Naive B cell (primary cell): Measurements from ENCODE around the gene CHMP5. TPM values are rescaled to one million over a fixed set of nuclear protein-coding genes. Genes with fewer than 3 reads are reported as not detected.

Experiments
- ATAC-seq, 2 donors: fragments of 150-1000 bp; cut with Tn5 transposase; 2 replicates each; pipeline ENCODE4 v1.10.0; 2021; ENCODE audit warnings: low read depth in 2 of 2, mild to moderate bottlenecking in 2 of 2, moderate library complexity in 2 of 2
- DNase-seq: peaks from one replicate; pipeline ENCODE4 v3.0.0; 2022
- H3K27ac Mint-ChIP-seq, 6 donors: one replicate each; pipeline ENCODE4 v1.8.0; 2020 to 2022; ENCODE audit warnings: mild to moderate bottlenecking in 6 of 6, mixed read lengths in 6 of 6, moderate library complexity in 5 of 6, inconsistent platforms in 2 of 6
- H3K27me3 Mint-ChIP-seq, 3 donors: one replicate each; pipeline ENCODE4 v1.8.0; 2021 to 2022; ENCODE audit warnings: mixed read lengths in 3 of 3, mild to moderate bottlenecking in 1 of 3
- H3K36me3 Mint-ChIP-seq, 2 donors: one replicate each; pipeline ENCODE4 v1.8.0; 2020 to 2022; ENCODE audit warnings: mixed read lengths in 2 of 2, inconsistent platforms in 1 of 2, mild to moderate bottlenecking in 1 of 2
- H3K4me1 Mint-ChIP-seq, 3 donors: one replicate each; pipeline ENCODE4 v1.8.0; 2020 to 2022; ENCODE audit warnings: mixed read lengths in 3 of 3, inconsistent platforms in 1 of 3, mild to moderate bottlenecking in 1 of 3, moderate library complexity in 1 of 3
- H3K4me3 Mint-ChIP-seq, 8 donors: one replicate each; pipeline ENCODE4 v1.8.0; 2020 to 2022; ENCODE audit warnings: mild to moderate bottlenecking in 8 of 8, mixed read lengths in 8 of 8, moderate library complexity in 8 of 8, inconsistent platforms in 2 of 8
- H3K9me3 Mint-ChIP-seq, 7 donors: one replicate each; pipeline ENCODE4 v1.8.0; 2020 to 2022; ENCODE audit warnings: mixed read lengths in 7 of 7, mild to moderate bottlenecking in 5 of 7, inconsistent platforms in 2 of 7, moderate library complexity in 1 of 7
- polyA plus RNA-seq, 6 donors: library from polyadenylated mRNA; unstranded; fragments of 300-500 nt; fragmentation: Illumina TruSeq; gene quantifications; one replicate each; pipeline ENCODE4 v1.2.3, GENCODE V29; 2021; ENCODE audit warnings: low read depth in 6 of 6

CHMP5 gene
- polyA plus RNA-seq, 6 donors from 2014 or later, result 41.6 to 76.4 (median 54.2) TPM

DNA sequence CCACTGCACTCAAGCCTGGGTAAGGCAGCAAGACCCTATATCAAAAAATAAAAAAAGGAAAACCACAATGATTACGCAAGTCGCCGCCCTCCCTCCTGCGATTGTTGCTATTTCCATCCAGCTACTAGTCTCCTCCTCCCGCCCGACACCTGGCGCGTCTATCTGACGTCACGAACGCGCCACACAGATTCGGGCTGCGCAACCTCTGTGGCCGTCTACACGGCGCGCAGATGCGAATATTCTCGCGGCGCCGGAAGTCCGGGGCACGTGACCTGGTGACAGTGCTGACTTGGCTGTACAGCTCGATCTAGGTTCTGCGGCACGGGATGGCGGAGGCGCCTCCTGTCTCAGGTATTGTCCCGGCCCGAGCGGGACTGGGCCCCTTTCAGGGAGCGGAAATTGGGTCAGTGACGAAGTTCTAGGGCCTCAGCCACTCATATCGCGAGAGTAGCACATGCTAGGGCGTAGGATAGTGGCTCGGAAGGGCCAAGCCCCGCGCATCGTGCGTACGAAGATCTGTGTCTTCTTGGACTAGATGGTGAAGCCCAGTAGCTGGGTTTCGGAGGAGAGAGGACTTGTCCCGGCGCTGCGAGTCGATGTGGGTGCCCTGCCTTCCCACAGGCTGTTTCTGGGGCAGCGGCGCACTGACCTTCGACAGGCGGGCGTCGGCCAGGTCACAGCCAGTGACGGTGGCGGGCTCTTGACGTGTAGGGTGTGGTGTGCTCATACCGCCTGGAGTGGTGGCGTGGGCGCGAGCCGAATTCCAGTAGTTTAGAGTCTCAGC is 25.6 kb downstream of the CHMP5 start, which contains the start of gene NFX1:
NFX1 (plus strand) TSS at position 270 of the 784 bp plus-strand sequence; CDS start at position 327, 57 bp downstream.
- peaks cover 37 to 64% (median 44%) of the 10 kb centered on the region in 3 donors for H3K4me1 Mint-ChIP-seq
- H3K4me3 Mint-ChIP-seq, result peak within 1 kb of the TSS; percentile 92 to 99 (median 99)
- H3K27me3 Mint-ChIP-seq, result no peaks in the 10 kb centered on the region
- peaks cover 14 to 22% of the 10 kb centered on the region in 2 donors for H3K36me3 Mint-ChIP-seq
- ATAC-seq (peak; percentile 82 to 84), DNase-seq (peak; percentile 99)
- peaks cover 0 to 2% (median 0%) of the 10 kb centered on the region in 7 donors for H3K9me3 Mint-ChIP-seq
- H3K27ac Mint-ChIP-seq, result peak within 1 kb of the TSS; percentile 99 to 100 (median 100)

DNA sequence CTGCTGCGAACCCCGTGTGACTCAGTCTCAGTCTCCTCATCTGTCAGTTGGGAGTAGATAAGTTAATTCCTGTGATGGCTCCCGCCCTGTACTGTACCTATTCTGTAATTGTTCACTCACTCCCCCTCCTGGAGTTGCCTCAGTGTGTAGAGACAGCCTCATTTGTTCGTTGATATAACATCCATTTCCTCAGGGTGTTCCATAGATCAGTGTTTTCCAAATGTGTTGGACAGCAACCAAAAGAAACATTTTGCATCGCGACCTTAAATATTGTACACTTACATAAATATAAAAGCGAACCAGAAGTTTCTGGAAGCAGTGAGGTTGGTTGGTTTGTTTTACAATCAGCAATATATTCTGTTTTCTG is 26.2 kb downstream of the CHMP5 start:
- DNase-seq (no peak), ATAC-seq (no peak)
- Mint-ChIP-seq H3K27ac (peak overlapping the region; percentile 99 to 100 (median 100)), H3K27me3 (no peaks in the 10 kb centered on the region), H3K36me3 (peaks cover 14 to 26% of the 10 kb centered on the region in 2 donors), H3K4me1 (peaks cover 42 to 68% (median 49%) of the 10 kb centered on the region in 3 donors), H3K4me3 (peak overlapping the region; percentile 92 to 99 (median 99)), H3K9me3 (peaks cover 0 to 2% (median 0%) of the 10 kb centered on the region in 7 donors)

DNA sequence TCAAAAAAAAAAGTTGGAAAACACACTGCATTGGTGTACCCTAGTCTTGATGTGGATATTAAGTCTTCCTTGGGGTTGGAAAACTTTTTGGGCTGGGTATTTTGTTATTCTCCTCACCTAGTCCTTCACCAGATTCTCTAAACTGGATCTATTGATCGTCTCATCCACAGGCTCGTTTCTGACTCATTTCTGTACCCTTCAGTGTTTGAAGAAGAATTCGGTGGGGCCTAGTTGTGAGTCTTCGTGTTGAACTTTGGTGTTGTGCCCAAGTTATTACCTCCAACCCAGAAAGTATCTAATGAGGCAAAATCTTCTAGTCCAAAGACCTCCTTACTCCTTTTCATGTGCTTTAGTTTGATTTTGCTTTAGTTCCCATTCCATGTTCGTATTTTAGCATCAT is 27.1 kb downstream of the CHMP5 start:
- DNase-seq (no peak), ATAC-seq (no peak)
- Mint-ChIP-seq H3K4me1 (peaks cover 49 to 73% (median 58%) of the 10 kb centered on the region in 3 donors), H3K36me3 (peaks cover 14 to 35% of the 10 kb centered on the region in 2 donors), H3K9me3 (peaks cover 0 to 2% (median 0%) of the 10 kb centered on the region in 7 donors), H3K27me3 (no peaks in the 10 kb centered on the region), H3K4me3 (peak overlapping the region; percentile 66 to 99 (median 98)), H3K27ac (peak overlapping the region; percentile 58 to 100 (median 100))

DNA sequence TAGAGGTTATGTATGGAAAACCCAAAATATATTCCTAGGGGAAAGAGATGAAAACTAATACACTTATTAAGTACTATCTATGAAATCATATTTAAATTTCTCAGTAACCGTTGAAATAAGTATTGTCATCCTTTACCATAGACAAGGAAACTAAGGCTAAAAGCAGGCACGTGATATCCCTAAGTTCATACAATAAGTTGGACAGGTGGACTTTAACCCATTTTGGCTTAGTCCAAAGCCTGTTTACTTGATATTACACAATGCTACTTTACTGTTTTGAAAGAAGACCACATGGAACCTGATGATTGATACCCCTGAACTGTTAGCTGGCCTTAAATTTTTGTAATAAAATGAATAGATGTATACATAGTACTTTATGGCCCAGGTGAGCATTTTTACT is 28.9 kb downstream of the CHMP5 start:
- peaks cover 14 to 45% of the 10 kb centered on the region in 2 donors for H3K36me3 Mint-ChIP-seq
- H3K9me3 Mint-ChIP-seq, result peaks cover 0 to 2% (median 0%) of the 10 kb centered on the region in 7 donors
- peak overlapping the region in 4 of 6 donors; percentile 18 to 100 (median 57) for H3K27ac Mint-ChIP-seq
- DNase-seq, result no peak
- no peaks in the 10 kb centered on the region for H3K27me3 Mint-ChIP-seq
- no peak for ATAC-seq
- peaks cover 67 to 86% (median 77%) of the 10 kb centered on the region in 3 donors for H3K4me1 Mint-ChIP-seq
- H3K4me3 Mint-ChIP-seq, result peak overlapping the region in 1 of 8 donors; percentile 95

DNA sequence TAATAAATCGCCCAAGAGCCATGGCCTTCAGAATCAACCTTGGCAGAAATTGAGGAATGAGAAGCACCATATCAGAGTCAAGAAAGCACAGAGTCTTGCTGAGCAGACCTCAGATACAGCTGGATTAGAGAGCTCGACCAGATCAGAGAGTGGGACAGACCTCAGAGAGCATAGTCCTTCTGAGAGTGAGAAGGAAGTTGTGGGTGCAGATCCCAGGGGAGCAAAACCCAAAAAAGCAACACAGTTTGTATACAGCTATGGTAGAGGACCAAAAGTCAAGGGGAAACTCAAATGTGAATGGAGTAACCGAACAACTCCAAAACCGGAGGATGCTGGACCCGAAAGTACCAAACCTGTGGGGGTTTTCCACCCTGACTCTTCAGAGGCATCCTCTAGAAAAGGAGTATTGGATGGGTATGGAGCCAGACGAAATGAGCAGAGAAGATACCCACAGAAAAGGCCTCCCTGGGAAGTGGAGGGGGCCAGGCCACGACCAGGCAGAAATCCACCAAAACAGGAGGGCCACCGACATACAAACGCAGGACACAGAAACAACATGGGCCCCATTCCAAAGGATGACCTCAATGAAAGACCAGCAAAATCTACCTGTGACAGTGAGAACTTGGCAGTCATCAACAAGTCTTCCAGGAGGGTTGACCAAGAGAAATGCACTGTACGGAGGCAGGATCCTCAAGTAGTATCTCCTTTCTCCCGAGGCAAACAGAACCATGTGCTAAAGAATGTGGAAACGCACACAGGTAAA is 30.0 kb downstream of the CHMP5 start:
- ATAC-seq (no peak), DNase-seq (no peak)
- H3K27ac Mint-ChIP-seq, result peak overlapping the region; percentile 49 to 98 (median 86)
- peaks cover 19 to 45% of the 10 kb centered on the region in 2 donors for H3K36me3 Mint-ChIP-seq
- H3K9me3 Mint-ChIP-seq, result peaks cover 0 to 2% (median 0%) of the 10 kb centered on the region in 7 donors
- H3K27me3 Mint-ChIP-seq, result no peaks in the 10 kb centered on the region
- peaks cover 72 to 97% (median 85%) of the 10 kb centered on the region in 3 donors for H3K4me1 Mint-ChIP-seq
- H3K4me3 Mint-ChIP-seq, result peak overlapping the region; percentile 22 to 81 (median 58)

DNA sequence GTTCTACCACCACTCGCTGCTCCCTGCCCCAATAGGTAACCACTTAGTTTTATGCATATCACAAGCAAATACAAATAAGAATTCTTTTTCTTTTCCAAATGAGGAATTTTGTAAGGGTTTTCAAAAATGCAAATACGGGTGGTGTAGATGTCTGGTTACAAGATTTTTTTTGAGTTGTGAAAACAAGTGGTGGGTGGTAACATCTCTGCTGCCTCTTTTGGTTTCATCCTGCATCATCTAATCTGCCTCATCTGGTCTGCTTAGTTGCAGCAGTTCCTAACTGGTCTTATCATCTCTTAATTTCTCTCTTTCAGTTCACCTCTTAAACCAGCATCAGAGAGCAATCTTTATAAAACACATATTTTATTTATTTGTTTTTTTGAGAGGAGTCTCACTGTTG is 30.7 kb downstream of the CHMP5 start:
- H3K36me3 Mint-ChIP-seq, result peaks cover 19 to 45% of the 10 kb centered on the region in 2 donors
- no peak for DNase-seq
- H3K27me3 Mint-ChIP-seq, result no peaks in the 10 kb centered on the region
- ATAC-seq, result no peak
- H3K27ac Mint-ChIP-seq, result peak overlapping the region in 5 of 6 donors; percentile 83 to 98 (median 97)
- H3K4me1 Mint-ChIP-seq, result peaks cover 68 to 95% (median 83%) of the 10 kb centered on the region in 3 donors
- H3K4me3 Mint-ChIP-seq, result peak overlapping the region; percentile 23 to 81 (median 67)
- H3K9me3 Mint-ChIP-seq, result no peaks in the 10 kb centered on the region

DNA sequence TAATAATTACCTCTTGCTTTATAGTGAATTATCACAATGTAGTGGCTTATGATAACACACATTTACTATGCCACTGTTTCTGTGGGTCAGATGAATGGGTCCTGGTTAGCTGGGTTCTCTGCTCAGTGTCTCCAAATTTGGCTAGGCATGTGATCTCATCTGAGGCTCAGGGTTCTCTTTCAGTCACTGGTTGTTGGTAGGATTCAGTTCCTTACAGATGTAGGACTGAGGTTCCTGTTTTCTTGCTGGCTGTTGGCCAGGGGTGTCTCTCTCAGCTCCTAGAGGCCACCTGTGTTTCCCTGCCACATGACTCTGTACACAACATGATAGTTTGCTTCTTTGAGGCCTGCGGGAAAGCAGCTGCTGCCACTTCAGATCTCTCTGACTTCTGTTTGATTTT is 32.6 kb downstream of the CHMP5 start:
- H3K27ac Mint-ChIP-seq, result peak overlapping the region; percentile 95 to 98 (median 97)
- peak; percentile 97 to 99 for ATAC-seq
- H3K4me1 Mint-ChIP-seq, result peaks cover 54 to 81% (median 74%) of the 10 kb centered on the region in 3 donors
- peak; percentile 84 for DNase-seq
- no peaks in the 10 kb centered on the region for H3K9me3 Mint-ChIP-seq
- H3K36me3 Mint-ChIP-seq, result peaks cover 18 to 46% of the 10 kb centered on the region in 2 donors
- no peaks in the 10 kb centered on the region for H3K27me3 Mint-ChIP-seq
- H3K4me3 Mint-ChIP-seq, result peak overlapping the region; percentile 21 to 85 (median 72)

DNA sequence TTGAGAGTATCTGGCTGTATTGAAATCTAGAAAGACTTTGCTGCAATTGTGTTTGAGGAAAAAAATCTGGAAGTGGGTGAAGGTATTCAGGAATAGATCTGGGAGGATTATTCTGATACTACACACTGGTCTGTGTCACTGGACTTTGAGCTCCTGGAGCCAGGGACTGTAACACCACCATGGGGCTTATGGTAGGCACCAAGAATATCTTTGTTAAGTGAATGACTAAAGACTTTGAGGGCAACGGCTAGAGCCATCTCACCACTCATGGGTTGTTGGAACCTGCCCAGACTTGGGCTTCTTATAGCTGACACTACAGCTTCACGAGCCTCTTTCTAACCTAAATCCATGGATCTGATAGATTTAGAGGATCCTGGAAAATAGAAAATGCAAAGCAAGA is 35.7 kb downstream of the CHMP5 start:
- Mint-ChIP-seq H3K4me3 (no peak overlapping the region), H3K36me3 (peaks cover 18 to 31% of the 10 kb centered on the region in 2 donors), H3K27me3 (no peaks in the 10 kb centered on the region), H3K9me3 (no peaks in the 10 kb centered on the region), H3K27ac (peak overlapping the region in 5 of 6 donors; percentile 15 to 83 (median 76)), H3K4me1 (peaks cover 37 to 59% (median 49%) of the 10 kb centered on the region in 3 donors)
- DNase-seq (no peak), ATAC-seq (no peak)

DNA sequence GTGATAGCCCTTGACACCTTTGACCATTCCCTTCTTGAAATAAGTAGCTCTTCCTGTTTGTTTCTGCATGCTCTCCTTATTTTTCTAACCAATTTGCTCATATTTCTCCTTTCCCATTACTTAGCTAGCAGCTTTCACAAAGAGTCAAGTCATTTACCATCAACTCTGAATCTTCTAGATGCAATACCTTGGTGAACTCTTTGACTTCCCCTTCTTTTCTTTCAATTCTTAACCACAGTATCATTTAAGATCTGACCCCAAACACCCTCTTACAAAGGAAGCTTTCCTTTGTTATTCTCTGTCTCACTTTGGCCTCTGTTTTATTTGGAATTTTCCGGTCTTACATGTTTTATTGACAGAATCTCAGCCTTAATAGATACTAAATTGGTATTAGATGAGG is 39.5 kb downstream of the CHMP5 start:
- Mint-ChIP-seq H3K9me3 (no peaks in the 10 kb centered on the region), H3K36me3 (peaks cover 7 to 28% of the 10 kb centered on the region in 2 donors)

DNA sequence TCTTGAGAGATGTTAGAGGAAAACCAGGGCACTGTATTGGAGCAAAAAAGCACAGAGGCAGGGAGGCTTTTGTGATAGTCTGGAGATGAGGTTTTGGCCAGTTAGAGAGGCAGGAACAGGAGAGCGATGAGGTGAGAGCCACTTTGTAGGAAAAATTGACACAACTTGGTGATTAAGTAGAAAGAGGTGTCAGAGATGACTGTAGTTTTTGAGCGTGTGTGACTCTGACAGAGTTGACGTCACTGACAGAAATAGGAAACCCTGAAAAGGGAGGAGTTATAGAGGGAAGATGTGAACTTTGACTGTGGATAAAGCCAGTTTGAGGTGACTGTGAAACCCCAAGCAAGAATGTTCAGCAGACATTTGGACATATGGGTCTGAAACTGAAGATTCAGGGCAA is 41.2 kb downstream of the CHMP5 start:
- ATAC-seq (no peak), DNase-seq (no peak)
- Mint-ChIP-seq H3K27ac (no peak overlapping the region), H3K9me3 (no peaks in the 10 kb centered on the region), H3K4me1 (peaks cover 2 to 12% (median 4%) of the 10 kb centered on the region in 3 donors), H3K4me3 (no peak overlapping the region), H3K27me3 (no peaks in the 10 kb centered on the region), H3K36me3 (peaks cover 13 to 27% of the 10 kb centered on the region in 2 donors)

More for the DNA sequence above, 39.5 kb downstream of the CHMP5 start:
- DNase-seq (no peak), ATAC-seq (no peak)
- Mint-ChIP-seq H3K27me3 (no peaks in the 10 kb centered on the region), H3K4me3 (no peak overlapping the region), H3K4me1 (peaks cover 3 to 24% (median 11%) of the 10 kb centered on the region in 3 donors), H3K27ac (no peak overlapping the region)

DNA sequence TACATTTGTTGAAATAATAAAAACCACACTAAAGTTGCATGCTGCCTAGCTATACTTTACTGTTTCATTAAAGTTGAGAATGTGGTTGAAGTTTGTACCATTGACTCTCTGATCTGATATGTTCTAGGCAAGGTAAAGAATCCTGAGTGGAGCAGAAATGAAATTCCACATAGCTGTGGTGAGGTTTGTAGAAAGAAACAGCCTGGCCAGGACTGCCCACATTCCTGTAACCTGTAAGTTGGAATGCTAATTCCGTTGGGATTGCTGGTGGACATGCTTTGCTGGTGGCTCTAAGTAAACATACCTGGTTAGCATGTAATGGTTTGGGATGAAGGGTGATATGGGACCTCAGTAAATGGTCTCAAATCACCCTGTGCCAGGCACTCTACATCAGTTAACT is 42.2 kb downstream of the CHMP5 start:
- Mint-ChIP-seq H3K27me3 (no peaks in the 10 kb centered on the region), H3K36me3 (peaks cover 13 to 28% of the 10 kb centered on the region in 2 donors), H3K27ac (no peak overlapping the region), H3K9me3 (no peaks in the 10 kb centered on the region), H3K4me1 (peaks cover 0 to 11% (median 7%) of the 10 kb centered on the region in 3 donors), H3K4me3 (no peak overlapping the region)
- no peak for DNase-seq
- no peak for ATAC-seq

DNA sequence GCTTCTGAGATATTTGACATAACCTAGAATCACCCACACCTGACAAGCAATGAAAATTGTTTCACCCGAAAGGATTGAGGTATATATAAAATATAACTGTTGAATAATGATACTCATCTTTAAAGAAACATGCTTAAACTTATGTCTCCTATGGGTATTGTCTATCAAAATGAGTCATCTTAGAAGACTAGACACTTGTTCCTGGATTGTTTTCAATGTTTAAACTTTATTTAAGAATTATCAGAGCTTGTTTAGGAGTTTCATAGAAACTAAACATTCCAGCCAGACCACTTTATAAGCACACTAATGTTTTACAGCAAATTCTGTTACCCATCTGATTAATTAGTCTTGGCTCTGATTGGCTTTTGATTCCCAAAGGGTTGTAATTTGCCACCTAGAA is 45.1 kb downstream of the CHMP5 start:
- no peak for DNase-seq
- H3K27me3 Mint-ChIP-seq, result no peaks in the 10 kb centered on the region
- no peak for ATAC-seq
- H3K4me1 Mint-ChIP-seq, result peaks cover 2 to 6% (median 3%) of the 10 kb centered on the region in 3 donors
- peak overlapping the region in 1 of 6 donors; percentile 12 for H3K27ac Mint-ChIP-seq
- H3K9me3 Mint-ChIP-seq, result no peaks in the 10 kb centered on the region
- peaks cover 24 to 30% of the 10 kb centered on the region in 2 donors for H3K36me3 Mint-ChIP-seq
- H3K4me3 Mint-ChIP-seq, result no peak overlapping the region

DNA sequence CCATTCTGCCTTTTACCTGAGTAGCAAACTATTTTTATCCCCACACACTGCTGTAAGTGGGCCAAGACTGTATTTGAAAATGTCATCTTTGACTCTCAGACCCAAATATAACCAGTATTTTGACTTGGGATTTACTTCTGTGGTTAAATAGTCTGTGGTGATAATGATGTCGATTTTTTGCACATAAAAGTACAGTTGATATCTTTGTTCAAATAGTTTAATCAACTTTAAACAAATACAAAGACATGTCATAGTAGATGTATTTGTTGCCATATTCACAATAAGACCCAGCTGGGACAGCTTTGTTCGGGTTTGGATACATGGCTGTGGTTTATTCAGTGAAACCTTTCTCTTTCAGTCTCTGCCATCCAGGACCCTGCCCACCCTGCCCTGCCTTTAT is 45.9 kb downstream of the CHMP5 start:
- Mint-ChIP-seq H3K27me3 (no peaks in the 10 kb centered on the region), H3K9me3 (no peaks in the 10 kb centered on the region), H3K36me3 (peaks cover 32 to 36% of the 10 kb centered on the region in 2 donors), H3K27ac (peak overlapping the region in 1 of 6 donors; percentile 58), H3K4me3 (no peak overlapping the region), H3K4me1 (peaks cover 2 to 6% (median 3%) of the 10 kb centered on the region in 3 donors)
- DNase-seq (no peak), ATAC-seq (no peak)
